Psoas muscle (tissue), 8 donors: ENCODE data around the gene SLC5A10. TPM values are rescaled to one million over a fixed set of nuclear protein-coding genes. Genes with fewer than 3 reads are reported as not detected.

Experiments
- ATAC-seq, 4 donors: fragments of 200-7000 bp; cut with Tn5 transposase; one replicate each; pipeline ENCODE4 v1.9.1; 2020; ENCODE audit warnings: moderate library complexity in 3 of 4, mild to moderate bottlenecking in 2 of 4
- DNase-seq, 2 donors: peaks; one replicate each; pipeline ENCODE4 v3.0.0-alpha.2; 2020
- H3K27ac ChIP-seq: fragments of 200-600 bp; one replicate; pipeline ENCODE4 v1.8.0; 2022
- H3K27me3 ChIP-seq, 3 donors: fragments of 200-600 bp in 1 of 3; one replicate each; pipeline versions ENCODE4 v1.6.1 to v1.8.0; 2013 to 2022; ENCODE audit warnings: low read length in 2 of 3, mild to moderate bottlenecking in 2 of 3, moderate library complexity in 1 of 3; ENCODE audit not compliant: insufficient read depth in 3 of 3
- H3K36me3 ChIP-seq, 2 donors: fragments of 200-600 bp in 1 of 2; one replicate each; pipeline versions ENCODE4 v1.6.1 to v1.8.0; 2013 to 2022; ENCODE audit warnings: low read depth in 1 of 2, mild to moderate bottlenecking in 1 of 2, moderate library complexity in 1 of 2; ENCODE audit not compliant: insufficient read depth in 1 of 2
- H3K4me1 ChIP-seq: fragments of 200-600 bp; one replicate; pipeline ENCODE4 v1.8.0; 2022
- H3K4me3 ChIP-seq: fragments of 200-600 bp; one replicate; pipeline ENCODE4 v1.8.0; 2022; ENCODE audit warnings: mild to moderate bottlenecking
- H3K9me3 ChIP-seq: fragments of 200-600 bp; one replicate; pipeline ENCODE4 v1.8.0; 2022
- WGBS, 3 donors: extraction: QIAGEN DNeasy Blood & Tissue Kit; methylation state at CpG; one replicate each; pipeline versions ENCODE4 v1.1.6 to v1.1.7; 2013; 5-methylcytosine and 5-hydroxymethylcytosine counted together
- intact Hi-C, 2 donors: fragments of 100-400 bp; cut with DNase I; formaldehyde crosslinking; loops; one replicate each; pipeline versions ENCODE4 v1.11.0 to v1.14.2; 2022
- polyA plus RNA-seq, 3 donors: library from polyadenylated mRNA; stranded (reverse); fragments of 200-250 nt; gene quantifications; one replicate each; pipeline ENCODE4 v1.2.3, GENCODE V29; 2013
- total RNA-seq, 4 donors: library from RNA; stranded (reverse); fragmentation: NEBNext Ultra II Directional in 2 of 4; extraction: Animal tissue kit (Norgen Biotek cat#: 25700) in 2 of 4; gene quantifications; one replicate each; pipeline versions ENCODE4 v1.2.1 to v1.2.4, GENCODE V29; 2021 to 2023
- TF ChIP-seq, protein P1 (sequence below): fragments of 200-600 bp; IDR thresholded peaks from one replicate; pipeline ENCODE4 v1.8.0; 2022; ENCODE audit warnings: antibody characterized with exemption
- donor health status: healthy with polysubstance abuse.
- donor health status: DM: no; HTN: no; CAD: no; lungs with moderate emphysema.
- donor health status: Bipolar disorder and iron deficiency.
- donor health status: healthy.
- donor health status: DM: yes; HTN: yes; CAD: no.
- donor health status: DM: no; HTN: no; CAD: no.
- donor health status: DM: no; HTN: no; CAD: no.
- donor health status: DM: yes; HTN: yes; CAD: no.

The SLC5A10 gene
- total and polyA plus RNA-seq, 7 donors = 0.03 TPM; not detected in 6

DNA sequence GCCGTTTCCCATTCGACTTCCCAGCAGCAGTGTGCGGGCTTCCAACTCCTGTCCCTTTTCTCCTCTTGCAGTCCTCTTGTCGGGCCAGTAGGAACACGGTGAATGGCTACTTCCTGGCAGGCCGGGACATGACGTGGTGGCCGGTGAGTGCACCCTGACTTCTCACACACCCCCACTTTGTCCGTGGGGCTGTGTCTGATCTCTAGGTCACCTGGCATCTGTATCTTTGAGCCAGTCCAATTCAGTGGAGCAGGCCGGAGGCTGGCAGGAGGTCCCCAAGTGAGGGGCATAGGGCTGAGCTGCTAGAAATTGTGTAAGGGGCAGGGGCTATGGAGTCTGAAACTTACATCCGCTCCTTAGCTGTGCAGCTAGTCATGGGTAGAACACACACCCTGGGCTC, 6.6 kb downstream of the SLC5A10 start:
- no peak overlapping the region for H3K4me3 ChIP-seq
- TF ChIP-seq, protein P1, sequence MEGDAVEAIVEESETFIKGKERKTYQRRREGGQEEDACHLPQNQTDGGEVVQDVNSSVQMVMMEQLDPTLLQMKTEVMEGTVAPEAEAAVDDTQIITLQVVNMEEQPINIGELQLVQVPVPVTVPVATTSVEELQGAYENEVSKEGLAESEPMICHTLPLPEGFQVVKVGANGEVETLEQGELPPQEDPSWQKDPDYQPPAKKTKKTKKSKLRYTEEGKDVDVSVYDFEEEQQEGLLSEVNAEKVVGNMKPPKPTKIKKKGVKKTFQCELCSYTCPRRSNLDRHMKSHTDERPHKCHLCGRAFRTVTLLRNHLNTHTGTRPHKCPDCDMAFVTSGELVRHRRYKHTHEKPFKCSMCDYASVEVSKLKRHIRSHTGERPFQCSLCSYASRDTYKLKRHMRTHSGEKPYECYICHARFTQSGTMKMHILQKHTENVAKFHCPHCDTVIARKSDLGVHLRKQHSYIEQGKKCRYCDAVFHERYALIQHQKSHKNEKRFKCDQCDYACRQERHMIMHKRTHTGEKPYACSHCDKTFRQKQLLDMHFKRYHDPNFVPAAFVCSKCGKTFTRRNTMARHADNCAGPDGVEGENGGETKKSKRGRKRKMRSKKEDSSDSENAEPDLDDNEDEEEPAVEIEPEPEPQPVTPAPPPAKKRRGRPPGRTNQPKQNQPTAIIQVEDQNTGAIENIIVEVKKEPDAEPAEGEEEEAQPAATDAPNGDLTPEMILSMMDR = no peak
- intact Hi-C loops = no loop called here

DNA sequence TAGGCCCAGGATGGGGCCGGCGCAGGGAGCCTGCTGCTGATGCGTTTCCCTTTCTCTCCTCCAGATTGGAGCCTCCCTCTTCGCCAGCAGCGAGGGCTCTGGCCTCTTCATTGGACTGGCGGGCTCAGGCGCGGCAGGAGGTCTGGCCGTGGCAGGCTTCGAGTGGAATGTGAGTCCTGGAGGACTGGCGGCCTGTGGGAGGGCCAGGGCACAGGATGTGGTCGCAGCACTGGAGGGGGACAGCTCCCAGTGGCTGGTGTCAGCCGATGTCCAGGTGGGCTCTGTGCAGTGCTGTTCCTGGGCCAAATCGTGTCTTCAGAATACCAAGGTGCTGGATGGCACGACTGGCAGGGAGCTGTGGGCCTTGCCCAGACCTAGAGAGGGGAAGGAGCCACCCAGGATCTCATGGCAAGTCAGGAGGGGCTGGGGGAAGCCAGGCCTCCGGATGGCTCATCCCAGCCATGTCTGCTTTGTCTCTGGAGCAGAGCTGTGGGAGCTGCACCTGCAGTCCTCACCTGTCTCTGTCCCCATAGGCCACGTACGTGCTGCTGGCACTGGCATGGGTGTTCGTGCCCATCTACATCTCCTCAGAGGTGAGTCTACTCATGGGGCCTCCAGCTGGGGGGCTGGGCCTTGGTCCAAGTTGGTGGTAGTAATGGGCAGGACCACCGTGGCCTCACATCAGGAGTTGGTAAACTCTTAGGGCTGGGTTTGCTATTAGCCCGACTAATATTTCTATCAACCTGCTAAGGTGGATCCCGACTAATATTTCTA, 7.3 kb downstream of the SLC5A10 start:
- no peaks in the 10 kb centered on the region for H3K27me3 ChIP-seq
- no peaks in the 10 kb centered on the region for H3K4me1 ChIP-seq
- DNase-seq = peak in 1 of 2 donors; percentile 46
- H3K4me3 ChIP-seq = no peak overlapping the region
- no peaks in the 10 kb centered on the region for H3K36me3 ChIP-seq
- WGBS, 3 donors = 77 to 85% (median 81%) methylated on average over 21 to 22 of the region's 22 CpGs
- ATAC-seq = no peak
- TF ChIP-seq, protein P1 = no peak
- intact Hi-C loops = no loop called here
- H3K27ac ChIP-seq = no peak overlapping the region
- H3K9me3 ChIP-seq = no peaks in the 10 kb centered on the region

More for the DNA sequence above, 6.6 kb downstream of the SLC5A10 start:
- DNase-seq (peak in 1 of 2 donors; percentile 22), ATAC-seq (no peak)
- Histone ChIP-seq H3K27ac (no peak overlapping the region), H3K9me3 (no peaks in the 10 kb centered on the region), H3K36me3 (no peaks in the 10 kb centered on the region), H3K4me1 (no peaks in the 10 kb centered on the region), H3K27me3 (no peaks in the 10 kb centered on the region)
- 84 to 88% (median 87%) methylated on average over 11 of the region's 11 CpGs for WGBS, 3 donors

DNA sequence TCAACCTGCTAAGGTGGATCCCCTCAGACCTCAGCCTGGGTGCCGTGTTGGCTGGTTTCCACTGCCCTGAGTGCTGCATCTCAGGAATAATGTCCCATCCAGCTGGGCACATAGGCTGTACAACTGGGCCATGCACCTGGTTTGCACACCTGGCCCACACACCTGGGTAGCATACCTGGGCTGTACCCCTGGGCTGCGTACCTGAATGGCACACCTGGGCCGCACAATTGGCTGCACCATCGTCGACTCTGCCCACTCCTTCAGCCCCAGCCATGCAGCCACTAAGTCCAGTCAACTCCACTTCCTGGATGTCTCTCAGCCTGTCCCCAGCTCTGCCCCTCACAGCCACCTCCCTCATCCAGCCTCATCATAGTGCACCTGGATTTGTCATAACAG, 7.9 kb downstream of the SLC5A10 start:
- Histone ChIP-seq H3K27ac (no peak overlapping the region), H3K4me3 (no peak overlapping the region), H3K9me3 (no peaks in the 10 kb centered on the region), H3K4me1 (no peaks in the 10 kb centered on the region), H3K36me3 (no peaks in the 10 kb centered on the region), H3K27me3 (no peaks in the 10 kb centered on the region)
- WGBS, 3 donors = 93 to 94% (median 94%) methylated on average over 5 of the region's 5 CpGs
- TF ChIP-seq, protein P1 = no peak
- intact Hi-C loops = loop anchor here in 1 of 2 donors (10.0 kb wide), 1 partner anchor 65 kb away; no protein-coding TSS in a partner anchor
- DNase-seq (peak in 1 of 2 donors; percentile 34), ATAC-seq (no peak)

DNA sequence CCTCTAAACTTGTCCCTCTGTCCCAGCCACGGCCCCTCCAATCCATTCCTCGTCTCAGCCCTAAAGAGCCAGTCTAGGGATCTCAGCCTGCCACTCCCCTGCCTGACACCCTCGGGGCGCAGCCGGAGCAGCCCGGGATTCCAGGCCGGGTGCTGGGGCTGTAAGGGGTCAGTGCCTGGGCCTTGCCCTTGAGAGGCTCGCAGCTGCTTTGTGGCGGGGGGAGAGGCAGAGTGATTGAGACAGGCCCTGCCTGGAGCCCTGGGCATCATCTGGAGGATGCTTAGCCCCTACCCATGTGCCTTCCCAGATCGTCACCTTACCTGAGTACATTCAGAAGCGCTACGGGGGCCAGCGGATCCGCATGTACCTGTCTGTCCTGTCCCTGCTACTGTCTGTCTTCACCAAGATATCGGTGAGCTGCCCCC, 8.3 kb downstream of the SLC5A10 start:
- no peak overlapping the region for H3K27ac ChIP-seq
- 84 to 87% (median 86%) methylated on average over 11 to 15 of the region's 15 CpGs for WGBS, 3 donors
- TF ChIP-seq, protein P1 = no peak
- H3K36me3 ChIP-seq = no peaks in the 10 kb centered on the region
- H3K4me1 ChIP-seq = no peaks in the 10 kb centered on the region
- no peak for DNase-seq
- no peaks in the 10 kb centered on the region for H3K9me3 ChIP-seq
- intact Hi-C loops = loop anchor here in 1 of 2 donors (10.0 kb wide), 1 partner anchor 65 kb away; no protein-coding TSS in a partner anchor
- no peaks in the 10 kb centered on the region for H3K27me3 ChIP-seq
- H3K4me3 ChIP-seq = no peak overlapping the region
- peak in 1 of 4 donors; percentile 14 for ATAC-seq
